GM12873 (cell line): ENCODE results near the gene PTMA.

Experiments used
- CTCF ChIP-seq: IDR thresholded peaks from 2 replicates; pipeline ENCODE4 v1.5.1; 2012; ENCODE audit warnings: low read depth, mild to moderate bottlenecking, moderate library complexity, low read length, control low read depth; ENCODE audit not compliant: insufficient read depth; ENCODE audit errors: missing control alignments

Gene PTMA, protein sequence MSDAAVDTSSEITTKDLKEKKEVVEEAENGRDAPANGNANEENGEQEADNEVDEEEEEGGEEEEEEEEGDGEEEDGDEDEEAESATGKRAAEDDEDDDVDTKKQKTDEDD

GRCh38 chr2:231707927-231708772 is at the start of gene PTMA:
Gene PTMA (plus strand): TSS chr2:231708525. CDS start chr2:231708707, 182 bp downstream.
- TF ChIP-seq CTCF, result no peak

GRCh38 chr2:231660860-231661259 is 47.5 kb upstream of the PTMA start:
- no peak for TF ChIP-seq CTCF

DNA sequence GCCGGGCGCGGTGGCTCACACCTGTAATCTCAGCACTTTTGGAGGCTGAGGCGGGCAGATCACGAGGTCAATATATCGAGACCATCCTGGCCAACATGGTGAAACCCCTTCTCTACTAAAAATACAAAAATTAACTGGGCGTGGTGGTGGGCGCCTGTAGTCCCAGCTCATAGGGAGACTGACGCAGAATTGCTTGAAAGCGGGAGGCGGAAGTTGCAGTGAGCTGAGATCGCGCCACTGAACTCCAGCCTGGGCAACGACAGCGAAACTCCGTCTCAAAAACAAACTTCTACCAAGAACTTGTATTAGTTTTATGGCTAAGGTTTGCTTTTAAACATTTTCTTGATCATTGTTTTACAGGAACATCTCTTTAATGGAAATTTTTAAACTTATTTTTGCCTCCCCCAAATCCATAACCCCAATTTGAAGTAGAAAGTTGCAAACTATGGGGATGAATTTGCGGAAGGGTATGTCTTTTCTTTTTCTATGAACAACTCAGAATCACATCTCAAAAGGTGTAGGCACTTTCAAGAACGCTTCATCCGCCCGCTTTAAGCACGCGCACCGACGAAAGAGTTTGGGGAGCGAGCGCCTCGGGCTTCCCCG is 46.8 kb upstream of the PTMA start:
- no peak for TF ChIP-seq CTCF

- no peak for TF ChIP-seq CTCF
Observed at GRCh38 chr2:231662028-231662810, 46.1 kb upstream of the PTMA start.

- no peak for TF ChIP-seq CTCF
Observed at GRCh38 chr2:231662811-231663457, 45.4 kb upstream of the PTMA start.

DNA sequence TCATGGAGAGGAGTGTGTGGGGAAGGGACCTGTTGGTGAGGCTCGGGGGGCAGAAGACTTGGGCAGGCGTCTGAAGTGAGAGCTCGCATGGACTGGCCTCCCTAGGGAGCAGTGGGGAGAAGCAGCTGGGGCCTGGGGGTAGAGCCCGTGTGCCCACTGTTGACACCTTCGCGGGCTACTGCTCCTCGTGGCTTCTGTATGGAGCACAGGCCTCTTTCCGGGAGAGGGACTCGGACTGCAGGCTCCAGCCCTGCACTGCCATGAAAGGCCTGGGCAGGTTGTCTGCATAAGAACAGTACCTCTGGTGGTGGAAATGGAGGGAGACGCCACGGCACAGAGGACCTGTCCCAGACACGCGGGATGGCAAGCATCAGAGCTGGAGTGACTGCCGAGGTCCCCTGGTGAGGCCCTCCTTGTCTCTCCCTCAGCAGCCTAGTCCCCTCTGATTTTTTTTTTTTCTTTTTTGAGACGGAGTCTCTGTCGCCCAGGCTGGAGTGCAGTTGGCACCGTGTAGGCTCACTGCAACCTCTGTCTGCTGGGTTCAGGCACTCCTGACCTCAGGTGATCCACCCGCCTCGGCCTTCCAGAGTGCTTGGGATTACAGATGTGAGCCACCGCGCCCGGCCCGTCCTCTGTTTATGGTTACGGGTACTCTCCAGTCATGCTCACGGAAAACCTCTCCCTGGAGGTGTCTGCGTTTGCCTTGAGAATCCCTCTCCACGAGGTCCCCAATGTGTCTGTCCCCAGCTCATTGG is 44.7 kb upstream of the PTMA start:
- TF ChIP-seq CTCF, result no peak
